ENCODE data around the gene PSMD11. TPM values are rescaled to one million over a fixed set of nuclear protein-coding genes. Genes with fewer than 3 reads are reported as not detected.

Gene PSMD11
- total and polyA plus RNA-seq, 2 of the 8 experiments (the other 6 are each of a cell fraction or from before 2014, with no cell fraction given): 68.4 to 171 TPM

DNA sequence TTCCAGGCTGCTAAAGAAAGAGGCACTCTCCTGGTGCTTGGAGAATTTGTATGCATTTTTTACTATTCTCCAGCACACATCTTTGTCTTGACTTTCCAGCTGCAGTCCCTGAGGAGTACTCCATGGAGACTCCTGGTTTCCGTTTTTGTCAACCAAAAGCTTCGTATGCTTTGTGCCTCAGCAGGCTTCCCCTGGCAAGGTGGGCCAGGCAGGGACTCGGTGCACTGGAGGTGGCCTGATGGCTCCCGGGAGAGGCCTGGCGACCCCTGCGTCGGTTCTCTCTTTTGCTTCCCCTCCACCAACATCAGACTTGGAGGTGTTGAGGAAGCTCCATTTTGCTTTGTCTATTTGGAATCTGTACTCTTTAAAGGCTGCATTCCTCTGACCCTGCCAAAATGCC, 66.2 kb downstream of the PSMD11 start:
- Histone ChIP-seq H4K5ac (ENCODE audit: insufficient read length, low read depth, low read length) (no peak overlapping the region), H3K18ac (ENCODE audit: extremely low read depth, low read length) (no peak overlapping the region), H2BK12ac (ENCODE audit: low read depth, low read length) (no peak overlapping the region), H3K9me3 (ENCODE audit: insufficient read depth in 2 of 2, low read depth in 1 of 2, low read length in 1 of 2) (no peaks in the 10 kb centered on the region), H2BK15ac (ENCODE audit: low read length) (no peak overlapping the region), H3K79me1 (ENCODE audit: low read depth, low read length) (no peaks in the 10 kb centered on the region), H3K4me3 (ENCODE audit: extremely low read depth in 1 of 4, insufficient read depth in 2 of 4, low read depth in 3 of 4, low read length in 4 of 4) (no peak overlapping the region), H4K8ac (ENCODE audit: extremely low read depth, insufficient read depth, low read length) (no peak overlapping the region), H3K27ac (ENCODE audit: low read depth, low read length) (no peak overlapping the region), H3K4me2 (ENCODE audit: insufficient read depth in 1 of 2, low read depth in 2 of 2, low read length in 2 of 2) (no peak overlapping the region), H2BK120ac (replicated peaks; ENCODE audit: low read depth, low read length) (no peak overlapping the region), H4K20me1 (replicated peaks in 1 of 2; ENCODE audit: control insufficient read depth in 1 of 2, insufficient read depth in 2 of 2, low read length in 2 of 2) (no peaks in the 10 kb centered on the region), H2BK20ac (ENCODE audit: low read length) (no peak overlapping the region), H3K23me2 (ENCODE audit: low read depth, low read length) (no peaks in the 10 kb centered on the region), H3K27me3 (replicated peaks in 1 of 4; ENCODE audit: control insufficient read depth in 3 of 4, extremely low read depth in 1 of 4, insufficient read depth in 3 of 4, low read length in 3 of 4) (peaks cover 0 to 1% (median 0%) of the 10 kb centered on the region in 4 experiments; a peak in 1 of 7 replicates), H3K9ac (replicated peaks in 1 of 4; ENCODE audit: extremely low read depth in 1 of 4, low read depth in 3 of 4, low read length in 3 of 4) (no peak overlapping the region), H3K4me1 (replicated peaks in 1 of 4; ENCODE audit: control insufficient read depth in 3 of 4, insufficient read depth in 4 of 4, low read length in 3 of 4) (no peaks in the 10 kb centered on the region), H2AFZ (ENCODE audit: low read length) (no peak overlapping the region), H3K79me2 (ENCODE audit: control insufficient read depth in 1 of 2, insufficient read depth in 2 of 2, low read length in 2 of 2) (no peaks in the 10 kb centered on the region), H4K91ac (replicated peaks; ENCODE audit: insufficient read length, low read length) (no peak overlapping the region), H3K36me3 (ENCODE audit: control insufficient read depth in 2 of 4, insufficient read depth in 4 of 4, low read length in 3 of 4) (no peaks in the 10 kb centered on the region), H3K4ac (replicated peaks; ENCODE audit: insufficient read length, low read depth, low read length) (no peak overlapping the region), H2BK5ac (ENCODE audit: low read depth, low read length) (no peak overlapping the region), H3K56ac (replicated peaks; ENCODE audit: insufficient read length, low read depth, low read length) (no peak overlapping the region), H3K23ac (ENCODE audit: insufficient read length) (no peak overlapping the region), H3K14ac (ENCODE audit: insufficient read length) (no peak overlapping the region), H2AK5ac (ENCODE audit: low read depth, low read length) (no peak overlapping the region)
- FAIRE-seq (no peak), DNase-seq (ENCODE audit: low read depth in 1 of 2, low spot score in 2 of 2) (no peak)
- ChIA-PET CTCF (ENCODE audit: partially characterized antibody) (interaction anchor here (0.7 to 1.5 kb wide), 3 partner anchors 13 to 19 kb away, joined by 3 read pairs; no protein-coding TSS in a partner anchor), POLR2A (ENCODE audit: partially characterized antibody) (interaction anchor here (0.5 to 0.7 kb wide), 2 partner anchors 16 to 122 kb away, joined by 3 read pairs; no protein-coding TSS in a partner anchor)
- 86% methylated on average over 7 of the region's 7 CpGs; no CpG with 5 or more reads in 1 of the 2 experiments for WGBS, 2 experiments (ENCODE audit: extremely low coverage in 1 of 2, insufficient coverage in 1 of 2, insufficient read length in 1 of 2, insufficient replicate concordance in 2 of 2, low coverage in 1 of 2, low lambda C conversion rate in 2 of 2, missing lambda C conversion rate in 1 of 2)
- TF ChIP-seq NANOG (IDR thresholded peaks at IDR 0.05; ENCODE audit: insufficient read depth, low read depth, low read length, poor library complexity, severe bottlenecking) (no peak), KDM5A (IDR thresholded peaks at IDR 0.05; ENCODE audit: low read length) (no peak), TAF7 (optimal IDR thresholded peaks at IDR 0.05; ENCODE audit: borderline replicate concordance, low read depth, low read length) (no peak), CBX8 (IDR thresholded peaks at IDR 0.05; ENCODE audit: borderline replicate concordance, low read depth, low read length) (no peak), NRF1 (IDR thresholded peaks at IDR 0.05; ENCODE audit: low read depth, low read length) (no peak), POU5F1 (IDR thresholded peaks at IDR 0.05; ENCODE audit: low read depth, low read length) (no peak), FOSL1 (IDR thresholded peaks at IDR 0.05; ENCODE audit: insufficient read depth, low read depth, low read length) (no peak), HDAC6 (IDR thresholded peaks at IDR 0.05; ENCODE audit: low read depth, low read length) (no peak), SRF (IDR thresholded peaks at IDR 0.05; ENCODE audit: low read depth, low read length) (no peak), BACH1 (IDR thresholded peaks at IDR 0.05; ENCODE audit: low read length) (no peak), POLR2AphosphoS5 (IDR thresholded peaks at IDR 0.05; ENCODE audit: low read depth, low read length) (no peak), KDM4A (IDR thresholded peaks at IDR 0.05; ENCODE audit: low read depth, low read length, severe bottlenecking) (no peak), SP2 (IDR thresholded peaks at IDR 0.05; ENCODE audit: low read length) (no peak)
